ENCODE data around the gene OR10AD1. TPM values are rescaled to one million over a fixed set of nuclear protein-coding genes. Genes with fewer than 3 reads are reported as not detected.

Gene OR10AD1
- total and polyA plus RNA-seq, 2 experiments from 2014 or later = not detected

DNA sequence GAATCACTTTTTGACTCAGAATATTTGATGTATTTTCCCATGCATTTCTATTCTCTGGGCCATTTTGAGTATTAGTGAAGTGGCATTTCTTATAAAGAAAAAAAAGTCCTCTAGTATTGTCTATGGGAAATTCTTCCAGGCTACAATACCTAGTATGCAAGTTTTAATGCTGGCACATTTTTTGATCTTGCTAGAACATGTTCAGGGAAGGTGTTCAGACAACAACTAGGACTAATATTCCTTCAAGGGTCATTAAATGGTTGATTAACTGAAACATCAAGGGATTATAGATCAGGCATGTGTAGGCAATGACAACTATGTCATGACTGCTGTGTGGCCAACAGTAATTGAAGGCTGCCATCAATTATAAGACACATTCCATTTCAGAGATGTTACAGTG lies 12.0 kb downstream of the OR10AD1 start:
- TF ChIP-seq CTCF (IDR thresholded peaks at IDR 0.05; ENCODE audit: low read depth, low read length) = no peak
- Histone ChIP-seq H3K27me3 (peaks cover 92% of the 10 kb centered on the region), H3K9me3 (ENCODE audit: low read depth) (no peaks in the 10 kb centered on the region), H3K27ac (no peak overlapping the region), H3K4me3 (no peak overlapping the region), H3K36me3 (no peaks in the 10 kb centered on the region), H3K4me1 (ENCODE audit: low read depth) (no peaks in the 10 kb centered on the region)
- no peak for DNase-seq (ENCODE audit: low read depth in 1 of 2, low spot score in 1 of 2)

GRCh38 chr12:48189331-48190125 lies 13.6 kb downstream of the OR10AD1 start:
- no peak overlapping the region for H3K27ac ChIP-seq
- peak; percentile 68 to 82 for DNase-seq (ENCODE audit: low read depth in 1 of 2, low spot score in 1 of 2)
- no peak overlapping the region for H3K4me3 ChIP-seq
- no peaks in the 10 kb centered on the region for H3K9me3 ChIP-seq (ENCODE audit: low read depth)
- H3K27me3 ChIP-seq = peaks cover 95% of the 10 kb centered on the region
- H3K4me1 ChIP-seq (ENCODE audit: low read depth) = no peaks in the 10 kb centered on the region
- no peaks in the 10 kb centered on the region for H3K36me3 ChIP-seq
- TF ChIP-seq CTCF (IDR thresholded peaks at IDR 0.05; ENCODE audit: low read depth, low read length) = peak; percentile 88

- Histone ChIP-seq H3K9me3 (ENCODE audit: low read depth) (no peaks in the 10 kb centered on the region), H3K4me3 (no peak overlapping the region), H3K4me1 (ENCODE audit: low read depth) (no peaks in the 10 kb centered on the region), H3K36me3 (no peaks in the 10 kb centered on the region), H3K27ac (no peak overlapping the region), H3K27me3 (peaks cover 95% of the 10 kb centered on the region)
- no peak for TF ChIP-seq CTCF (IDR thresholded peaks at IDR 0.05; ENCODE audit: low read depth, low read length)
- no peak for DNase-seq (ENCODE audit: low read depth in 1 of 2, low spot score in 1 of 2)
These were observed 15.0 kb downstream of the OR10AD1 start for GRCh38 chr12:48187916-48188695.

DNA sequence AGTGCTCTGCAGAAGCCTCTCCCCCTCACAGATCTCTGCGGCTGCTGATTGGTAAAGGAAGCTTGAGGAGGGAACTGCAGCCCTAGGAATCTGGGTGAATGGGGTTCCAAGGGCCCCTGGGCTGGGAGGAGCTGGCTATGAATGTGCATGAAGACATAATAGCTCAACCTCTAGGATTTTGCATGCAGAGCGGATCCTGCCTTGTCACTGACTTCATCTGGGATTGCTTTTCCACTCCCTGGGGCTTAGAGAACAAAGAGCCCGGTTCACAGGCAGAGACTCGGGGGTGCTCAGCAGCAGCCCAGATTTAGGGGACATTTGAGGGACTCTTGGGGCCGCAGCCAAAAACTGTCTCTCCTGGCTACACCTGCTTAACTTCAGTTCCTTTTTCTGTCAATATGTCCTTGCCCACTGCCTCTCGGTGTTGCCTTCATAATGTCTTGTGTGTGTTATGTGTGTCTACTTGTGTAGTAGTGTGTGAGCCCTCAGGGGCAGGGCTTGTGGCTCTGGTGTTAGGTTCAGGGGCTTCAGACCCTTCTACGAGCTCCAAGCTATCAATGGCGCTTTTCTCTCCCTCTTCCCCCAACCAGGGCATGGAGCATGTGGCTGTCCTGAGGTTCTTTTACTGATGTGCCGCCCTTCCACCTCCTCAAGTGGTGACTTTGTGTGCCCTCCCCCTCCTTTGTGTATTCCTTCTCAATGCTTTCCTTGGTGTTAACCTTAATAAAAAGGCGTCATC lies 17.7 kb downstream of the OR10AD1 start:
- TF ChIP-seq CTCF (IDR thresholded peaks at IDR 0.05; ENCODE audit: low read depth, low read length) = no peak
- peak in 1 of 2 donors; percentile 27 for DNase-seq (ENCODE audit: low read depth in 1 of 2, low spot score in 1 of 2)
- Histone ChIP-seq H3K36me3 (no peaks in the 10 kb centered on the region), H3K27ac (no peak overlapping the region), H3K27me3 (peaks cover 94% of the 10 kb centered on the region), H3K4me3 (no peak overlapping the region), H3K4me1 (ENCODE audit: low read depth) (no peaks in the 10 kb centered on the region), H3K9me3 (ENCODE audit: low read depth) (no peaks in the 10 kb centered on the region)

GRCh38 chr12:48184549-48184922 lies 18.6 kb downstream of the OR10AD1 start:
- no peaks in the 10 kb centered on the region for H3K36me3 ChIP-seq
- TF ChIP-seq CTCF (IDR thresholded peaks at IDR 0.05; ENCODE audit: low read depth, low read length) = no peak
- no peaks in the 10 kb centered on the region for H3K4me1 ChIP-seq (ENCODE audit: low read depth)
- H3K27ac ChIP-seq = no peak overlapping the region
- H3K27me3 ChIP-seq = peaks cover 95% of the 10 kb centered on the region
- H3K4me3 ChIP-seq = no peak overlapping the region
- no peak for DNase-seq (ENCODE audit: low read depth in 1 of 2, low spot score in 1 of 2)
- H3K9me3 ChIP-seq (ENCODE audit: low read depth) = no peaks in the 10 kb centered on the region
